ENCODE results near the gene TEKT5.
"Not testable (repeated sequence)": the region's sequence is repeated elsewhere in the genome, so short reads cannot be mapped to it uniquely, and the experiment has no call there.

TEKT5 gene

DNA sequence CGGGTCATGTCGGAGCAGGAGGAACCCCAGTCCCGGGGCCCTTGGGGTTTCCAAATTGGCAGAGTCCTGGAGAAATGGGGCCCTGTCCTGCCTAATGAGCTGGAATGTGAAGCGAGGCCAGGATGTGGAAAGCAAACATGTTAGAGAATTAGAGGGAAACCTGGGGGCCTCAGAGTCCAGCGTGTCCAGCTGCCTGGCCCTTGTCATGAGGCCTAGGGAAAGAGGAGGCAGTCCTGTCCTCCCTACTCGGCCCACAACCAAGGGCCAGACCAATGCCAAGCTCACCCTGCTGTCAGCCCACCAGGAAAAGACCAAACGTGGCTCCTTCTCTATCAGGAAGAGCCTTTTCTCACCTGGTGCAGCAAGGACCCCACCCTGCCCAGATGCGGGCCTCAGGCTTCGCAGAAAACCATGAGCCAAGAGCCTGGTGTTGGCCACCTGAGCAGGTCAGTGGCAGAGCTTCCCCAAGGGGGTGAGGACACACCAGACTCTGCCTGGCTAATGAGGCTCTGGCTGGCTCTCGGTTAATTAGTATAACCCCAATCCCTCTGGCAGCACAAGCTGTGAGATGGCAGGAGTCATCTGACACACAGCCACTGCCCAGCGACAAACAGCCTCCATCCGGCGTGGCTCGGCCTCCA lies 10.1 kb downstream of the TEKT5 start:
- no peak for DNase-seq

DNA sequence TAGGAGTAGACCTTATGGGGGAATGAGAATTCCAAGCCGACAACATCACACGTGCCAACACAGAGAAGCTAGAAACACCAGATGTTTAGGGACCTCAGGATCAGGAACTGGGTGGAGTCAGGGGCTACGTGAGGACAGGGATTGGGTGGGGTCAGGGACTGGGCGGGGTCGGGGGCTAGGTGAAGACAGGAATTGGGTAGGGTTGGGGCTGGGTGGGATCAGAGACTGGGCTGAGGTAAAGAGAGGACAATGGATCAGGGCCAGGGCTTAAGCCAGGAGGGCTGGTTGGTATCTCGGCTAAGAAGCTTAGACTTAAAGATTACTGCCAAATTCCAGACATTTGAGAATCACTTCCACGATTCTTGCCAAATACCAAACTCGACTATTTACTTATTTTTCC lies 11.6 kb downstream of the TEKT5 start:
- no peak for DNase-seq

DNA sequence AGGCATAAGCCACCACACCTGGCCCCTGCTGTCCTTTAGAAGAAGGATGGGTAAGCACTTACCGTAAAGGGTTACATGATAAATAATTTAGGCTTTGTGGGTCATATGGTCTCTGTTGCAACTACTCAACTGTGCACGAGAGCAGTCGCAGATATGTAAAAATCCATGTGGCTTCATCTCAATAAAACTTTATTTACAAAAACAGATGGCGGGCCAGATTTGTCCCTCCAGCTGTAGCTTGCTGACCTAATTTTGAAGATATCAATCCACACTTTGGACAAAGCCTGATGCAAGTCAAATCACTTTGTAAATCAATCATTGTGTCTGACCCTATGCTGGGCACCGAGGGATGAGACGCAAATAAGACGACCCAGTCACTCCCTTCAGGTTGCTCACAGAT lies 12.1 kb downstream of the TEKT5 start:
- DNase-seq = no peak

DNA sequence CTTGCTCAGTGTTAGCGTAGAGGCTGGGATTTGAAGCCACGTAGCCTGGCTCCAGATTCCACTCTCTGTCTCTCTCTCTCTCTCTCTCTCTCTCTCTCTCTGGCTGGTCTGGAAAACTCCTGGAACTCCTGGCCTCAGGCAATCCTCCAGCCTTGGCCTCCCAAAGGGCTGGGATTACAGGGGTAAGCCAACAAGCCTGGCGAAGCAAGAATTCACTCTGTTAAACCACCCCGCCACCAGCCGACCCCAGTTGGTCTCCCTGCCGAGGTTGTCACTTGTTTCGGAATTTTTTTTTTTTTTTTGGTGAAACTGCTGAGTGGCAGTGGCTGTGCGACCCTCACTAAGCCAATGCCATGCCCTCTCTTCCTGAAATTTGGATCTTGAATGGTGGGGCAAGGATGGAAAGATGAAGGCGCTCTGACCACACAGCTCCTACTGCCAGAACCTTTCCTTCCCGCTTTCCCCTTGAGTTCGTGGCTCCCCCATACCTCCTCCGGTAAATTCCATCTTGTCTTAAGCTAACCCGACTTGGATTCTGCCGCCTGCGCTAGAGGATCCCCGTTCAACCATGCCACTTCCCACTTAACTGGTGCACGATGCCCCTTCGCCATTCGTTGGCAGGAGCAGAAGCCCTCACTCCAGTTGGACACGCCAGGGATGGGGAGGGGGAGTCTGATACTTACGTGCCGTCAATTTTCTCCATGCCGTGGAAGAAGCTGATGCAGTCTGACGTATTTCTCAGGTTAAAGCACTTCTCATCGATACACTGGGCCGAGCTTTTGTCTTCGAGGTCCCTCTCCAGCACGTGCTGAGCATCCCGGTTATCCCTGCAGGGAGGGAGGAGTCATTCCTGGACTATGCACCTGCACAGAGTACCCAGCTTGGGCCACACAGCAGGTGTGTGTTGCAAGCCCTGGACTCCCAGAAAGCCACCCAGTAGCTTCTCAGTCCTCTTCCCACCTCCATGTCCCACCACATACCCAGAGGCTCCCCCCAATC lies 13.1 kb downstream of the TEKT5 start:
- no peak for DNase-seq

DNA sequence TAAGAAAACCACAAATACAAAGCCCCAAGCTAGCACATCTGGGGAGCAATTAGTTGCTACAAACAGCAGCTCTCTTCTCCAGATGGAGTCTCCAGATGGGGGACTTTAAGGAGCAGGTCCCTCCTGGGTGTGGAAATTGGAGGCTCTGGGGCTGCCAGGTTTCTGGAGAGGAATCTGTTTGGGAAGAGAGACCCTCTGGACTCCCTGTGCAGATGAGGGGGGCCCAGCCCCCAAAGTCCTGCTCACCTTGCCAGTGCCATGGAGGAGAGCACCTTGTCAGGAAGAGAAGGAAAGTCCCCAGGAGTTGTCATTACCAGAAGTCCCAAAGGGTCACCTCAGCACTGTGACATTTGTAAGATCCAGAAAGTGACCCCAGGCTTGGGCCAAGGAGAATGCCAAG lies 14.8 kb downstream of the TEKT5 start:
- DNase-seq = no peak

DNA sequence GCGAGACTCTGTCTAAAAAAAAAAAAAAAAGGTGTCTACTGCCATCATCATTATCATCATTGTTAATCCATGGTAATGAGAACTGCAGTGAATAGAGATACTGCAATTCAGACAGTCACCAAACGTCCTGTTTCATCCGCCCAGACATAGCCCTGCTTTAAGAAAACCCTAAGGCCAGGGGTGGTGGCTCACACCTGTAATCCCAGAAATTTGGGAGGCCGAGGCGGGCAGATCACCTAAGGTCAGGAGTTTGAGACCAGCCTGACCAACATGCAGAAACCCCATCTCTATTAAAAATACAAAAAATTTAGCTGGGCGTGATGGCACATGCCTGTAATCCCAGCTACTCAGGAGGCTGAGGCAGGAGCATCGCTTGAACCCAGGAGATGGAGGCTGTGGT lies 15.3 kb downstream of the TEKT5 start:
- DNase-seq = not testable (repeated sequence)

DNA sequence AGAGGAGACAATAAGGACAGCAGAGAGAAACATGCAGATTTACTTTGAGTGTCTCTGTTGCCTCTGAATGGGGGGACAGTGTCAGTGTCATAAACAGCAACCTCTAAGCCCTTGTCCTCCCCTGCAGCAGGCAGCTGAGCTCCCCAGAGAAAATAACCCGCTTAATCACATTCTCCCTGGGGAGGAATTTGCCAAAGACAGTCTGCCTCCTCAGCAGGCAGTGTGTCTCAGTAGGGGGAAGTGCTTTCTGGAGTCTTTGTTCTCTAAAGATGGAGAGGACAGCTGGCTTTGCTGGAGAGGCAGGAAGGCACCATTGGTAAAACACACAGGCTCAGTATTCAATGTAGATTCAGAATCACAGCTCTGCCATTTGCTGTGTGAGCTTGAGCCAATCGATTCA lies 16.1 kb downstream of the TEKT5 start:
- DNase-seq = no peak

DNA sequence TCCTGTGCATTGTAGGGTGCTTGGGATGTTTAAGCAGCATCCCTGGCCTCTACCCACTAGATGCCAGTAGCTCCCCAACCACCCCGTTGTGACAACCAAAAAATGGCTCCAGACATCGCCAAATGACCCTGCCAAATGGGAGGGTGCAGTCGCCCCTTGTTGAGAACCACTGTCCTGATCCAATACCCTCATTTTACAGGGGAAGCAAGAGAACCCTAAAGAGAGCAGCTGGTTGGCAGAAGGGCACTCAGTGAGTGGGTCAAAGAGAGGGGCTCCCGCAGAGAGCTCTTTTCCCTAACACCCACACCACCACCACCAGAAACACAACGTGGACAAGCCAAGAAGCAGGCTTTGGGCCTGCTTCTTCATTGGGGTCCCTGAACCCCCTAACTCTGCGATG lies 18.4 kb downstream of the TEKT5 start:
- DNase-seq = no peak

DNA sequence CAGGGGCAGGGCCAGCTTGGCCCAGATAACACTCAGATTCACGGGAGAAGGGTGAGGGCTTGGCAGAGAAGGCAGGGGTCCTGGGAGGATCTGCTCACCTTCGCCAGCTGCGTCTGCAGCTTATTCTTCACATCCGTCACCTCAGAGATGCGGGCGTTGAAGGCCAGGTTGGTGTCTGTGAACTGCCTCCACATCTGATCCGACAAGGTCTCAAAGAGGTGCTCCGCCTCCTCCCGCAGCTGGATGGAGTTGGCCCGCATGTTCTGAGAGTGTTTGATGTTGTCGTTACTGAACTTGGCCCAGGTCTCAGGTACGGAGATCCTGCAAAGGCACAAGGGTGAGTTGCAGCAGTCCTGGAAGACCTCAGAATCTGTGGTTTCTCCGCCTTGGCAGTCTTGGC lies 18.9 kb downstream of the TEKT5 start:
- no peak for DNase-seq

DNA sequence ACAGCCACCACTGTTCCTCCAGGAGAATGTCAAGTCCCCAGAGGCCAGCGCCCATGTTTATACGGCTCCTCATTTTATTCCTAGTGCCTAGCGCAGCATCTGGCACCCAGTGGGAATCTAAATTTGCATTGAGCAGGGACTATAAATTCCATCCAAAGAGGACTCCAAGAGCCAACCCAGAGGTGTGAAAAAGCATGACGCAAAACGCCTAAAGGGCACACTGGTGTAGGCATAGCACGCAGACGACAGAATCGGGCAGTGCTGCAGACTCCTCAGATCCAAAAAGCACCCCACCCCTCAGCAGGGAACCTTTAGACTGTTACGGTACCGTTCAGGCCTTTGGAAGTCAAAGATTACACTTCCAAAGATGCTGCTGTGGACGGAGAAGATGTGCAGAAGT lies 19.5 kb downstream of the TEKT5 start:
- no peak for DNase-seq

DNA sequence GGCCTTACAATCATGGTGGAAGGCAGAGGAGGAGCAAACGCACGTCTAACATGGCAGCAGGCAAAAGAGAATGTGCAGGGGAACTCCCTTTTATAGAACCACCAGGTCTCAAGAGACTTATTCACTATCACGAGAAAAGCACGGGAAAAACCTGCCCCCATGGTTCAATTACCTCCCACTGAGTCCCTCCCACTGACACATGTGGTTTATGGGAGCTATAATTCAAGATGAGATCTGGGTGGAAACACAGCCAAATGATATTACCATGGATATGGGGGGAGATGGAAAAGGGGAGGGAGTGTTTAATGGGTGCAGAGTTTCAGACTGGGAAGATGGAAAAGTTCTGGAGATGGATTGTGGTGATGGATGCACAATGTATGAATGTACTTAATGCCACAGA lies 23.0 kb downstream of the TEKT5 start:
- DNase-seq = no peak

DNA sequence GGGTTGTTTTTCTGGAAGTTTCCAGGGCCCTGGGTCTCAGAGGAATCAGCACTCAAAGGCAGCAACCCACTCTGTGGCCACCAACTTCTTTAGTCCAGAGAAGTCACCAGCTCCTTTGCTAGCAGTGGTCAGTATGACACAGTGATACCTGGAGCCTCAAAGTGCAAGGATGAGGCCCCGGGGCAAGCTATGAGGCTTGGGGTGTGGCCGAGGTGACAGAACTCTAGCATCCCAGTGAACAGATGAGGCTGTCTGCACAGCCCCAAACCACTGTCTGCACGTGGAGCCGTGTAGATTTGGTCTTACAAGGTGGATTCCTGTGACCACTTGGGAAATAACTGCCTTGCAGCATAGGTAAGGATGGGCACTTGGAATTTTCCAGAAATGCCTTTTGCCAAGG lies 24.9 kb downstream of the TEKT5 start:
- no peak for DNase-seq

DNA sequence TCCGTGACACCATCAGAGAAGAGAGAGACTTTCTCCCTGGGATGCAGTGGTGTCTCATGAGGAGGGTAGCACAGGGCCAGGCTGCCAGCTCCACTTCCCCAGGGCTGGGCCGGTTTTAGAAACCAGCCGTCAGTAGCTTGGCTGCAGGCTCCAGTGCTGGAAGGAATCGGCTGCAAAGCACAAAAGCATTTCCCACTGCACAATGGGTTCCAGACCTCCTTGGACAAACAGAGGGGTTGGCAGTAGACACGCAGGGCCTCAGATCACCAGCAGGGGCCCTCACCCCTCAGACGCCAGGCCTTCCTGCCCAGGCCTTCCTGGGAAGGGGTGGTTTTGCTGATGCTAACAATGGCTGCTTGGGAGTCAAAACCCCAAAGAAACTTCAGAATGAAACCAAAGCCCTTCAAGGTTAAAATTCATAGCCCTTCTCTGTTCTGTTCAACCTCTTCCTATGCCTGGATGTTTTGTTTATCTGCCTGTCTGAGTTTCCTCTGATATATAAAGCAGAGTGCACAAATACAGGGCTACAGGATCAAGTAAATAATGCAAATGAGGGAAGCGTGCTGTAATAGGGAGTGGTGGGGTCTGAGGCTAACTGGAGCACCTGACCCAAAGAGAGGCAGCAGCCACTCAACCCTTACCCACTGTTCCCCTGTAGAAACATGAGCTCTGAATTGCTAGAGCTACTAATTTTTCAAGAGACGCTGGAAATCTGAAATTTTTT lies 26.2 kb downstream of the TEKT5 start:
- peak; percentile 8 for DNase-seq

DNA sequence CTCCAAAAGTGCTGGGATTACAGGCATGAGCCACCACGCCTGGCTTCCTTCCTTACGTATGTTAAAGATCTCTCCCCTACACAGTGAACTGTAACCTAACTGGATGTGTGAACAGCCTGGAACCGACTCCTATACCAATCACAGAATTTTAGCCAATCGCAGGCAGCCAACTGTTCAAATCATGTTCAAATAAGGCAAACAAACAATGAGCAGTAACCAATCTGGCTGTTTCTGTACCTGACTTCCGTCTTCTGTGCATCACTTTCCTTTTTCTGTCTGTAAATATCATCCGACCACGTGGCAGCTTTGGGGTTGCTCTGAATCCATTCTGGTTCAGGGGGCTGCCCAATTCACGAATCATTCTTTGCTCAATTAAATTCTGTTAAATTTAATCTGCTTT lies 27.5 kb downstream of the TEKT5 start:
- no peak for DNase-seq

DNA sequence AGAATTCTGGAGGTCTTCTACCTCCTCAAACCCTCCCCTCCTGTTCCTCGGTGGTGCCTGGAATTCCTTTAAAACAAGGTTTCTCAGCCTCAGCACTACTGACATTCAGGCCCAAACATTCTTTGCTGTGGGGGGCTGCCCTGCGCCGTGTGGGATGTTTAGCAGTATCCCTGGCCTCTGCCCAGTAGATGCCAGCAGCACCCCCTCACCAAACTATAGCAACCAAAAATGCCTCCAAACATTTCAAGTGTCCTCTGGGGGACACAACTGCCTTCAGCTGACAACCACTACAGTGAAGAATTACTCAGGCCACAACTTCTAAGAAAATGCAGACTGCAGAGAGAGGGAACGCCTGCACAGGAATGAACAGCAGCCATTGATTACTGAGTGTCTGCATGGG lies 28.4 kb downstream of the TEKT5 start:
- DNase-seq = no peak

DNA sequence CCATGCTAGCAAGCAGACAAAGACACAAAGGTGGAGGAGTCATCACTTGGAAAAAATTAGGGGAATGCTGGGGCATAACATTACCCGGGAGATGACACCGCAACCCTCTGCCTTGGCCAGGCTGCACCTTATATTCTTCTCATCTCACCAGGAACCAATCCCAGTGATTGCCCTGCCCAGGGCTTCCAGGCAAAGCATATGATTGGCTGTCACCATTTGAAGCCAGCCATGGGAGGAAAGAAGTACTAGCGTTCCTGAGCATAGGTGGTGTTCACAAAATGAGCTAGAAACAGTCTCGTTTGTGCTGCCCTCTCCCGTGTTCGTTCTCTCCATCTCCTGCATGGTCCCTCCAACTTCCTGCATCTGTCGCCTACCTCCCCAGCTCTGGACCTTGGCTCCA lies 29.6 kb downstream of the TEKT5 start:
- no peak for DNase-seq

DNA sequence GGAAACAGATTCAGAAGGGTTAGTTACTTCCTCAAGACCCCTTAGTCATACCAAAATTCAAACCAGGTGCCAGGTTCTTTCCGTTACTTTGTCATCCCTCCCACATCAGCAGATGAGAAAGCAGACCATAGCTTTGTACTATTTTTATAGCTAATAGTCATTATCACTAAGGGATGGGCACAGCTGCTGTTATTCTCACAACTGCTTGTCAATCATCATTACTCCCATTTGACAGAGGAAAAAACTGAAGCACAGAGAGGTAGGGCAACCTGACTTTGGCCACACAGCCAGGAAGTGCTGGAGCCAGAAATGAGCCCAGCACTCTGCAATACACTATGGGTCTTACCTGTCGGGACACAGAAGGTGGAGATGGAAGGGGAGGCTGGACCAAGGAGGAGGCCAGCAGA lies 30.0 kb downstream of the TEKT5 start:
- DNase-seq = no peak

DNA sequence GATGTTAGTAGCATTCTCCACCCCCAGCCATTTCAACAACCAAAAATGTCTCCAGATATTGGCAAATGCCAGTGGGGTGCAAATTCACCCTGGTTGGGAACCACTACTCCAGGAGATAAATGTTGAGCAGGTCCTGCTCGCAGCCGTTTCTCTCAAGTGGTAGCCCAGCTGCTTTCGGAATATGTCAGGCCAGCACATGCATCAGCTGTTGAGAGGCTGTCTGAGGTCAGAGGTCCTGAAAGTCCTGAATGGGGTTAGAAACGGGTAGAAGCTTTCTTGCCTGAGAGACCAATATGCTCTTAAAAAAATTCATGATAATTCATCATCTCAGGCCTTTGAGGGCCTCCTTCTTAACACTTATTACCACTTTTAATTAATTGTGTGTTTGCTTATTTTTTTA lies 31.0 kb downstream of the TEKT5 start:
- DNase-seq = no peak

DNA sequence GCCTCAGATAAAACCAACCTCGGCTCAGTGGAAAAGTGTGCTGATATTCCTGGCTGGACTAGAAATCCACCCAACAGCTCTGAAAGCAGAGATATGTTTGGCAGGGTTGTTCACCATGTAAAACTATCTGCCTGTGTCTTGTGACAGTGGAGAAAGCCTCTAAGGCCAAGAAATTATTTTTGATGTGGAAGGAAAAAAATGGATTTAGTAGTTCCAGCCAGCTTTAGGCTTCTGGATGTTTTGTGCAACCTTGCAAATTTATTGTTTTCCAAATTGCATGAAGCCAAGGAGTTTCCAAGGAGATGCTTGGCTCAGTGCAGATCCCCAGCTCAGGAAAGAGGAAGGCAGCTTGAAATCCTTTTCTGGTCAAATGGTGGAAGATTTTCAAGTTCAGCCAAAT lies 31.6 kb downstream of the TEKT5 start:
- DNase-seq = no peak

DNA sequence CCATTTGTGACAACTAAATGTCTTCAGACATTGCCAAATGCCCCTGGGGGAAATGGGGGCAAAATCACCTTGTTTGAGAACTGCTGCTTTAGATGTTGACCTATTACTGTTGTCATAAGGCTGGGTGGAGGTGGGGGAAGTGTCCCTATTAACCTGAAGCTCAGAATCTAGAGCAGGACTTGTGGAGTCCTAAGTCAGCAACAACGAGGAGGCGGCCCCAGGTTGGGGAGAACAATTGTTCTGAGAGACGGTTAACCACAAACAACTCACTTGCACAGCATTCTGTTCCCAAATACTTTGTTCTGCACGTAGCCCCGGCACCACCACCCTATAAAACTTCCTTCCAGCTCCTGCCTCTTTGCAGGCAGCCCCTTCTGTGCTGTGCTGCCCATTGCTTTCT lies 32.5 kb downstream of the TEKT5 start:
- DNase-seq = no peak

DNA sequence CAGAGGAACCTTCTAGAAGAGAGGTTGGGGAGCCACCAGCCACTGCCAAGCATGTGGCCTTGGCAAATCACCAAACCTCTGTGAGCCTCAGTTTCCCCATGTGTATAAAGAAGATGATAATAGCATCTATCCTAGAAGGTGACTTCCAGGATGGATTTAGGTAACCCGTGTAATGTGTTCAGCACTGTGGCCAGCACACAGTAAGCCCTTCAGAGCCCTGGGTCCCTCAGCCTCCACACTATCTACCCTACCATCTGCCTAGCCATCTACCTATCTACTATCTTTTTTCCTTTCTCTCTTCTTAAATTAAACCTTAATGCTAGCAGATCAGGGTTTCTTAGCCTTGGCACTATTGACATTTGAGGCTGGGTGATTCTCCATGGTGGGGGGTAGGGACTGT lies 33.0 kb downstream of the TEKT5 start:
- no peak for DNase-seq

DNA sequence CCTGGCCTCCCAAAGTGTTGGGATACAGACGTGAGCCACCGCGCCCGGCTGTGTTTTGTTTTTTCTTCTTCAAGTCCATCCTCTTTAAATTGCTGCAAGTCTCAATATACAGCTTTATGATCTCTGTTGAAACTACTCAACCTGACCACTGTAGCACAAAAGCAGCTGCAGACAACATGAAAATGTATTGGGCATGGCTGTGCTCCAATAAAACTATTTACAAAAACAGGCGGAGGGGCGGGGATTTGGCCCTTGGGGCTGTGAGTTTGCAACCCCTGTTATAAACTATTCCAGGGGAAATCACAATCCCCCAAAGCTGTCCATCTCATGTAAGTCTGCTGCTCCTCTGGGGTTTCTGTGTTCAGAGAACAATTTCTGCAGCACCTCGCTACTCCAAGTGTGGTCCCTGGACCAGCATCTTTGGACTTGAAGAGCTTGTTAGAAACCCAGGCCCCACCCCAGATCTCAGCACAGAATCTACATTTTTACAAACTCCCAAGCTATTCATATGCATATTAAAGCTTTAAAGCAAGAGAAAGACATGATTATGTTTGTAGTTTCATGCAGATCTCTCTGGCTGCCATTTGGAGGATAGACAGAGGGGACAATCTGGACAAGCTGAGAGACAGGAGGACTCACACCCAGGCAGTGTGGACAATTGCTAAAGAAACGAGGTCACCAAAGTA lies 33.6 kb downstream of the TEKT5 start:
- no peak for DNase-seq

DNA sequence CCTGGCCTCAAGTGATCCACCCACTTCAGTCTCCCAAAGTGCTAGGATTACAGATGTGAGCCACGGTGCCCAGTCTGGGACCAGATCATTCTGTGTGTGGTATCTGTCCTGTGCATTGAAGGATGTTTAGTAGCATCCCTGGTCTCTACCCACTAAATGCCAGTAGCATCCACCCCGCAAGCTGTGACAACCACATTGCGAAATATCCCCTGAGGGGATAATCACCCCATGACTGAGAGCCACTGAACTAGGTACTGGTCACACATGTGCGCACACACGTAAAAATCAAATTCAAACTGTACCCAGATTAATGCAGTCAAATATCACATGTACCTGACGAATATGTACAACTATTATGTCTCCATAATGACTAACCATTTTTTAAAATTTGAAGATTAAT lies 35.8 kb downstream of the TEKT5 start:
- DNase-seq = no peak
